OCI-M1 (cell line): Measurements from ENCODE around the gene BCAT1.

ENCODE experiments used
- DNase-seq: peaks from one replicate; lab custom pipeline; 2025; lab: John Stamatoyannopoulos, UW

Gene BCAT1

DNA sequence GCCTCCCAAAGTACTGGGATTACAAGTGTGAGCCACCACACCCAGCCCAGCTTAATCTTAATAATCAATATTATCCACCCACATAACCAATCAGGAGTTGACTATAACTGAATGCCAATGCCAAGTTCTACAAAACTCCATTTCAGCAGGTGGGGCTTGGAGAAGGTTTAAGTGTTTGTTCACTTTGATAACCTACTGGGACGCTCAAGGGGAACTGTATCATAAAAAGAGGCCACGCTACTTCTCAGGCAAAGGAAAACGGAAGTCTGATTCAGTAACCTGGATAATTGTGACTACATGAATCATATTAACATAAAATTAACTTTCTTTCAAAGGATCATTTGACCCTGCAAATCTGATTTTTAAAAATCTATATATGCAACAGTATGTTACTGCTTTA is 179.2 kb downstream of the BCAT1 start:
- DNase-seq = no peak

DNA sequence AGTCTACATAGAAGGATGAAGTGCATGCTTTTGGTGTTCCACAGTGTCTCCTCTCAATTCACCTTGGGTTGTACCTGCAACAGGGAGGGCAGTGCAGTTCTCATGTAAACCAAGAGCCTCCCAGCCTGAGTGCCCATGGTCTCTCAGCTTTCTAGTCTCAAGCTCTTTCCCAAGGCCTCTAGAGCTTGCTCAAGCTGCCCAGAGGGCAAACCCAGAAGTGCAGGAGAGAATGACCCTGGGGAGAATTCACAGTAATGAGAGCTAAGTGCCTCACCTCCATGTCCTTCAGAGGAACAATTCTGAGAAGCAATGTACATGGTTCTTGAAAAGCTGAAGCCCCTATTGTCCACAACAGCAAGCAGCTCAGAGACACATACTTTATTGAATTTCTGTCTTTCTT is 180.5 kb downstream of the BCAT1 start:
- DNase-seq = no peak

DNA sequence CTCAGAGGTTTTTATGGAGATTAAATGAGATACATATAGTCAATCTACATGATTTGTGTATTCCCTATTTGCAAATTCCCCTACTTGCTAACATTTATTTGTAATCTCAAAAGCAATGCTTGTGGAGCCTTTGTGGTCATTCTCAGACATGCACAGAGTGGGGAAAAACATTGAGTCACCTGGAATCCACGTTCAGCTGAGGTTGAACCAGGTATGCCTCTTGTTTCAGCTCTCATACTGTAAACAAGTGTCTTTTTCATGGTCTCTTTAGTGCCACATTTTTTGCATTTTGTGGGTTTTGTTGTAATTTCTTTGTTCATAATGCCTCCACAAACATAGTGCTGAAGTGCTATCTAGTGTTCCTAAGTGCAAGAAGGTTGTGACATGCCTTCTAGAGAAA is 181.9 kb downstream of the BCAT1 start:
- DNase-seq = no peak

DNA sequence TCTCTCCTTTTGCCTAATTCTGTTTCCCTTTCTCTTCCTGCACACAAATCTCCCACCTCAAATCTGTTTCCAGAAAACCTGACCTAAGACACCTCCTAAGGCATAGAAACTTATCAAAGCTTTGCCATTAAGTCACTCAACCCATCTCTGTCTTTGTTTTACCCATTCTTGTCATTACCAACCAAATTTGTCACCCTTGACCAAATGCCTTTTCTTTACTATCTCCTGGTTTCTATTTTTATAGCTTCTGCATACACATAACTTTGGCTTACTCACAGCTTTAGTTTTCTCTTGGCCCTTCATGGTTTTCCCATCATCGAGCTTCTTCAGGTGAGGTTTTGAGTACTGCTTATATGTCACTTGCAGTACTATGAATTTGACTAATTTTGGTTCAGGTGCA is 184.2 kb downstream of the BCAT1 start:
- no peak for DNase-seq

DNA sequence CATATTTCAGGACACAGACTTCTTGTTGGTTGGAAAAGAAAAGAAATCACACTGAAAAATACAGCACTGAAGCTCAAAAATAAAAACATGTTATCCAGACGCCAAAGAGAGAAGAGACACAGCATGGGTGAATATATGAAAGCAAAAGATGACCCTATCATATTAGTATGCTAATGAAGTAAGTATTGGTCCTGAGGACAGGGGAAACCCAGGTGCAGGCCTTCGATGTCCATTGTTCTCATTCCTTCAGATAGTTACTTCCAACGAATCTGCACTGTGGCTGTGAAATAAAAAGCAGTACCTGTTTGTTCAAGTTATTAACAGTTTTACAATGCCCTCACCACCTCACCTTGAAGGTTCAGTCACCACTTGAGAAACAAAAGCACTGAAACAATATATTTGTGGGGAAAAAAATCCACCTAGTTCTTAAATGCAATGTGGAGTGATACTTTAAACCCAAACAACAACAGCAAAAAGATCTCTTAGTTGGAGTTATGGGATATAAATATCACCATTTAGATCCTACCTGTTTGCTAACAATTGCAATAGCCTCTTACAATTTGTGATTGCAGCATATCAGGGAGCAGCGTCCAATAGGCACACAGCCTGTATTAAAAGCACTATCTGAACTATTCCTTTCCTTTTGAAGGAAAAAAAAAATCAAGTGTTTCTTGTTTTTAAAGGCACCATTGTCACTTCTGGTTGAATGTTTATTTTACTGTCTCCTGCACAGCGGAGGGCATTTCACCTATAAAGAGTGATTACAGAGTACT is 188.1 kb downstream of the BCAT1 start:
- no peak for DNase-seq

DNA sequence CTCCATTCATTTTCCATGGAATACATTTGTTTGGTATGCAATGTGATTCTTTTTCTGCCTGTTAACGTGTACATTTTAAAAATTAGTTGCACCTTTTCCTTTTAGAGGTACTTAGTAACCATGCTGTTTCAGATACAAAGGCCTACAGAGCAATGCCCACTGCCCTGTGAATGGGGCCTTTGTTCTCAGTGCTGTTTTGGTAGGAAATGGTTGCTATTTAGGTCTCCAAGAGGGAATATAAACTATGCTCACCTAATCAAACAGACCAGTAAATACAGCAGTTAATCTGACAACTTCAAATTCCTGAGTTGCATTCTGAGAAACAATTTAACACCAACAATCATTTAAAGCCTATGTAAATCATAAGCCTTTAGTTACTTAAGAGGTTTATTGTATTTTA is 188.7 kb downstream of the BCAT1 start:
- no peak for DNase-seq
